ENCODE results near the gene CYSLTR2. TPM values are rescaled to one million over a fixed set of nuclear protein-coding genes. Genes with fewer than 3 reads are reported as not detected.

The CYSLTR2 gene
- total RNA-seq, 2 experiments from 2014 or later: 0.09 TPM; not detected in 1

GRCh38 chr13:48735571-48735970 is 81.8 kb downstream of the CYSLTR2 start:
- TF ChIP-seq EZH2phosphoT487 (IDR thresholded peaks at IDR 0.05; ENCODE audit: borderline replicate concordance, low read depth, low read length) (no peak), CTCF (conservative IDR thresholded peaks at IDR 0.05; ENCODE audit: low read length) (no peak)
- intact Hi-C loops (cut with micrococcal nuclease; ENCODE audit: unreplicated experiment): no loop called here
- no peaks in the 10 kb centered on the region for H3K79me2 ChIP-seq (ENCODE audit: insufficient read depth, low read depth, low read length)
- no peak overlapping the region for H3K4me2 ChIP-seq (ENCODE audit: low read length)
- no peaks in the 10 kb centered on the region for H3K4me1 ChIP-seq (ENCODE audit: insufficient read depth, low read length, poor library complexity, severe bottlenecking)
- no peaks in the 10 kb centered on the region for H3K9me2 ChIP-seq (ENCODE audit: insufficient read depth, low read length)
- H3K9me3 ChIP-seq (ENCODE audit: low read length): no peaks in the 10 kb centered on the region
- no peak overlapping the region for H3K27ac ChIP-seq (ENCODE audit: low read depth, low read length, poor library complexity, severe bottlenecking)
- CTCF ChIA-PET (ENCODE audit: unreplicated experiment): interaction anchor here (0.6 kb wide), 1 partner anchor 13 kb away, joined by 3 read pairs; no protein-coding TSS in a partner anchor
- no TSS peak for BruUV-seq (replicated peaks)
- no peaks in the 10 kb centered on the region for H3K36me3 ChIP-seq (ENCODE audit: insufficient read depth, low read length)
- no peak overlapping the region for H2AFZ ChIP-seq (ENCODE audit: low read length)
- POLR2A ChIA-PET: no interaction called here
- DNase-seq (ENCODE audit: low spot score): no peak
- no peak overlapping the region for H3K4me3 ChIP-seq (ENCODE audit: low read depth, low read length, poor library complexity, severe bottlenecking)
- no peaks in the 10 kb centered on the region for H4K20me1 ChIP-seq (ENCODE audit: insufficient read depth, low read length)

- Histone ChIP-seq H3K4me3 (ENCODE audit: low read depth, low read length, poor library complexity, severe bottlenecking) (no peak overlapping the region), H3K9me3 (ENCODE audit: low read length) (no peaks in the 10 kb centered on the region), H2AFZ (ENCODE audit: low read length) (no peak overlapping the region), H4K20me1 (ENCODE audit: insufficient read depth, low read length) (no peaks in the 10 kb centered on the region), H3K27ac (ENCODE audit: low read depth, low read length, poor library complexity, severe bottlenecking) (no peak overlapping the region), H3K79me2 (ENCODE audit: insufficient read depth, low read depth, low read length) (no peaks in the 10 kb centered on the region), H3K36me3 (ENCODE audit: insufficient read depth, low read length) (no peaks in the 10 kb centered on the region), H3K4me1 (ENCODE audit: insufficient read depth, low read length, poor library complexity, severe bottlenecking) (no peaks in the 10 kb centered on the region), H3K9me2 (ENCODE audit: insufficient read depth, low read length) (no peaks in the 10 kb centered on the region), H3K4me2 (ENCODE audit: low read length) (no peak overlapping the region)
- BruUV-seq (replicated peaks): no TSS peak
- intact Hi-C loops (cut with micrococcal nuclease; ENCODE audit: unreplicated experiment): no loop called here
- no peak for DNase-seq (ENCODE audit: low spot score)
- ChIA-PET CTCF (ENCODE audit: unreplicated experiment) (no interaction called here), POLR2A (no interaction called here)
- TF ChIP-seq EZH2phosphoT487 (IDR thresholded peaks at IDR 0.05; ENCODE audit: borderline replicate concordance, low read depth, low read length): no peak
- no peak for TF ChIP-seq CTCF (conservative IDR thresholded peaks at IDR 0.05; ENCODE audit: low read length)
Observed at GRCh38 chr13:48737689-48738088, 84.0 kb downstream of the CYSLTR2 start.

- intact Hi-C loops (cut with micrococcal nuclease; ENCODE audit: unreplicated experiment): no loop called here
- no peaks in the 10 kb centered on the region for H3K79me2 ChIP-seq (ENCODE audit: insufficient read depth, low read depth, low read length)
- H3K9me2 ChIP-seq (ENCODE audit: insufficient read depth, low read length): no peaks in the 10 kb centered on the region
- H4K20me1 ChIP-seq (ENCODE audit: insufficient read depth, low read length): no peaks in the 10 kb centered on the region
- H3K27ac ChIP-seq (ENCODE audit: low read depth, low read length, poor library complexity, severe bottlenecking): no peak overlapping the region
- H3K9me3 ChIP-seq (ENCODE audit: low read length): no peaks in the 10 kb centered on the region
- ChIA-PET POLR2A (no interaction called here), CTCF (ENCODE audit: unreplicated experiment) (no interaction called here)
- no peak overlapping the region for H3K4me3 ChIP-seq (ENCODE audit: low read depth, low read length, poor library complexity, severe bottlenecking)
- H3K4me1 ChIP-seq (ENCODE audit: insufficient read depth, low read length, poor library complexity, severe bottlenecking): no peaks in the 10 kb centered on the region
- no peaks in the 10 kb centered on the region for H3K36me3 ChIP-seq (ENCODE audit: insufficient read depth, low read length)
- H2AFZ ChIP-seq (ENCODE audit: low read length): no peak overlapping the region
- no TSS peak for BruUV-seq (replicated peaks)
- TF ChIP-seq EZH2phosphoT487 (IDR thresholded peaks at IDR 0.05; ENCODE audit: borderline replicate concordance, low read depth, low read length): no peak
- TF ChIP-seq CTCF (conservative IDR thresholded peaks at IDR 0.05; ENCODE audit: low read length): no peak
- H3K4me2 ChIP-seq (ENCODE audit: low read length): no peak overlapping the region
- DNase-seq (ENCODE audit: low spot score): no peak
Observed at GRCh38 chr13:48738311-48738710, 84.6 kb downstream of the CYSLTR2 start.
